ENCODE results near the gene PRKCB. TPM values are rescaled to one million over a fixed set of nuclear protein-coding genes. Genes with fewer than 3 reads are reported as not detected.
A peak's percentile ranks its signal among the peaks of the same experiment; 100 is the strongest.
"Not testable (repeated sequence)": the region's sequence is repeated elsewhere in the genome, so short reads cannot be mapped to it uniquely, and the experiment has no call there.

The PRKCB gene
- total and polyA plus RNA-seq, 9 donors: 0.38 to 5.0 (median 1.2) TPM

- Histone ChIP-seq H3K4me1 (ENCODE audit: insufficient read depth) (no peaks in the 10 kb centered on the region), H3K4me3 (no peak overlapping the region), H3K27me3 (no peaks in the 10 kb centered on the region), H3K36me3 (no peaks in the 10 kb centered on the region), H3K9me3 (no peaks in the 10 kb centered on the region), H3K27ac (no peak overlapping the region)
- DNase-seq: peak; percentile 37 to 74 (median 40)
- intact Hi-C loops (cut with DNase I): no loop called here
- TF ChIP-seq POLR2A (IDR thresholded peaks at IDR 0.05): no peak
- no peak for TF ChIP-seq EP300 (IDR thresholded peaks at IDR 0.05)
- TF ChIP-seq, protein P1, sequence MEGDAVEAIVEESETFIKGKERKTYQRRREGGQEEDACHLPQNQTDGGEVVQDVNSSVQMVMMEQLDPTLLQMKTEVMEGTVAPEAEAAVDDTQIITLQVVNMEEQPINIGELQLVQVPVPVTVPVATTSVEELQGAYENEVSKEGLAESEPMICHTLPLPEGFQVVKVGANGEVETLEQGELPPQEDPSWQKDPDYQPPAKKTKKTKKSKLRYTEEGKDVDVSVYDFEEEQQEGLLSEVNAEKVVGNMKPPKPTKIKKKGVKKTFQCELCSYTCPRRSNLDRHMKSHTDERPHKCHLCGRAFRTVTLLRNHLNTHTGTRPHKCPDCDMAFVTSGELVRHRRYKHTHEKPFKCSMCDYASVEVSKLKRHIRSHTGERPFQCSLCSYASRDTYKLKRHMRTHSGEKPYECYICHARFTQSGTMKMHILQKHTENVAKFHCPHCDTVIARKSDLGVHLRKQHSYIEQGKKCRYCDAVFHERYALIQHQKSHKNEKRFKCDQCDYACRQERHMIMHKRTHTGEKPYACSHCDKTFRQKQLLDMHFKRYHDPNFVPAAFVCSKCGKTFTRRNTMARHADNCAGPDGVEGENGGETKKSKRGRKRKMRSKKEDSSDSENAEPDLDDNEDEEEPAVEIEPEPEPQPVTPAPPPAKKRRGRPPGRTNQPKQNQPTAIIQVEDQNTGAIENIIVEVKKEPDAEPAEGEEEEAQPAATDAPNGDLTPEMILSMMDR (IDR thresholded peaks at IDR 0.05): peak in 1 of 3 donors; percentile 32
- 44 to 50% (median 47%) methylated on average over 8 of the region's 8 CpGs for WGBS, 3 donors
These were observed 174.8 kb downstream of the PRKCB start for GRCh38 chr16:24010440-24011089.

- Histone ChIP-seq H3K9me3 (no peaks in the 10 kb centered on the region), H3K36me3 (no peaks in the 10 kb centered on the region), H3K27ac (no peak overlapping the region), H3K27me3 (no peaks in the 10 kb centered on the region), H3K4me1 (ENCODE audit: insufficient read depth) (no peaks in the 10 kb centered on the region), H3K4me3 (no peak overlapping the region)
- intact Hi-C loops (cut with DNase I): no loop called here
- DNase-seq: no peak
- no peak for TF ChIP-seq EP300 (IDR thresholded peaks at IDR 0.05)
- no peak for TF ChIP-seq POLR2A (IDR thresholded peaks at IDR 0.05)
- TF ChIP-seq, protein P1 (IDR thresholded peaks at IDR 0.05): no peak
These were observed 175.5 kb downstream of the PRKCB start for GRCh38 chr16:24011237-24011636.

- WGBS, 3 donors: 81 to 84% (median 81%) methylated on average over 5 of the region's 5 CpGs
- no peaks in the 10 kb centered on the region for H3K27me3 ChIP-seq
- H3K4me3 ChIP-seq: no peak overlapping the region
- intact Hi-C loops (cut with DNase I): no loop called here
- no peaks in the 10 kb centered on the region for H3K4me1 ChIP-seq (ENCODE audit: insufficient read depth)
- TF ChIP-seq POLR2A (IDR thresholded peaks at IDR 0.05): no peak
- H3K27ac ChIP-seq: no peak overlapping the region
- no peaks in the 10 kb centered on the region for H3K9me3 ChIP-seq
- no peak for DNase-seq
- H3K36me3 ChIP-seq: no peaks in the 10 kb centered on the region
These were observed 177.4 kb downstream of the PRKCB start for GRCh38 chr16:24013054-24013636.

DNA sequence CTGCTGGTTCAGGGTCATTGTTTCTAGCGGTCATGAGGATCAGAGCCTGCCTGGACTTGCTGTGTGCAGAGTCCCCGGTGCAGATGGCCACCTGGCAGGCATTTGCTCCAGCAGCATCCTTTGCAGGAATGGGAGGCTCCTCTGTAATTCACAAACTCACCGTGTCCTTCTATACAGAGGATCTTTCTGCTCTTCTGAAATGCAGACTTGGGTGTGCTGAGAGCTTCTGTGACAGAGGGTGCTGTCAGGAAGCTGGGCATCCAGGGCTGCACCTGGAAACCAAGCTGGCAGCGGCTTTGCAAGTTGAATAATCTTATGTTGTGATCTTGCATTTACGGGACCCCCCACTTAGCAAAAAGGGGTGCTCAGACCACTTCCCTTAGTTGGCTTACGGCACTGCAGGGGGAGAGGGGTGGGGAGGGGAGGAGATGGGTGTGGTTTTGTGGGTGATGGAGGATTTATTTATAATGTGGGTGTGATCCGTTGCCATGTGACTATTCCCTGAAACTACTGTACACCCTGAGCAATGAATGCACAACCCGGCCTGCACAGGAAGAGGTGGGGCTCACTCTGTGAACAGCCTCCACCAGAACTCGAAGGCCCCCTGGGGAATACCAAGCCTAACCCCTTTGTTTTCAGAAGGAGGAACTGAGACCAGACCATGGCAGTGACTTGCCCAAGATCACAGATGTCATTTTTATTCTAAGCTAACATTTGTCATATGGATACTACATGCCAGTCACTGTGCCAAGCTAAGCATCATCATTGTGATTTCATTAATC lies 178.3 kb downstream of the PRKCB start:
- intact Hi-C loops (cut with DNase I): no loop called here
- Histone ChIP-seq H3K36me3 (no peaks in the 10 kb centered on the region), H3K4me1 (ENCODE audit: insufficient read depth) (no peaks in the 10 kb centered on the region), H3K4me3 (no peak overlapping the region), H3K9me3 (no peaks in the 10 kb centered on the region), H3K27me3 (no peaks in the 10 kb centered on the region), H3K27ac (no peak overlapping the region)
- no peak for DNase-seq
- TF ChIP-seq POLR2A (IDR thresholded peaks at IDR 0.05) (no peak), EP300 (IDR thresholded peaks at IDR 0.05) (no peak)
- TF ChIP-seq, protein P1 (IDR thresholded peaks at IDR 0.05): no peak
- 48 to 58% (median 53%) methylated on average over 9 of the region's 9 CpGs for WGBS, 3 donors

- H3K36me3 ChIP-seq; intact Hi-C loops (cut with DNase I); H3K27me3 ChIP-seq; H3K27ac ChIP-seq; H3K9me3 ChIP-seq; DNase-seq; H3K4me3 ChIP-seq; H3K4me1 ChIP-seq (ENCODE audit: insufficient read depth): not testable (repeated sequence)
- 82 to 87% (median 87%) methylated on average over 7 of the region's 7 CpGs for WGBS, 3 donors
These were observed 179.2 kb downstream of the PRKCB start for GRCh38 chr16:24014955-24015354.

Data from ovary (tissue), 9 donors.